Measurements from ENCODE around the gene TTC34. TPM values are rescaled to one million over a fixed set of nuclear protein-coding genes. Genes with fewer than 3 reads are reported as not detected.

TTC34 gene
- total and polyA plus RNA-seq, 2 of the 4 experiments (the other 2 are of a cell fraction), result under 0.01 to 0.09 TPM

- no peak overlapping the region for H3K56ac ChIP-seq (ENCODE audit: extremely low read depth, insufficient read depth, low read length)
- no peaks in the 10 kb centered on the region for H4K20me1 ChIP-seq (ENCODE audit: insufficient read depth, low read length)
- no peaks in the 10 kb centered on the region for H3K27me3 ChIP-seq (ENCODE audit: control insufficient read depth, insufficient read depth, low read length)
- no peak overlapping the region for H3K14ac ChIP-seq (replicated peaks; ENCODE audit: low read depth, low read length)
- no peak overlapping the region for H2BK15ac ChIP-seq (ENCODE audit: low read depth, low read length)
- TF ChIP-seq RAD21 (IDR thresholded peaks at IDR 0.05; ENCODE audit: low read length), result no peak
- TF ChIP-seq RFX5 (IDR thresholded peaks at IDR 0.05; ENCODE audit: low read depth, low read length), result no peak
- TF ChIP-seq BHLHE40 (IDR thresholded peaks at IDR 0.05; ENCODE audit: low read depth, low read length), result no peak
- no peak for TF ChIP-seq MXI1 (IDR thresholded peaks at IDR 0.05; ENCODE audit: borderline replicate concordance, low read depth, low read length)
- no peak for TF ChIP-seq POLR2A (IDR thresholded peaks at IDR 0.05; ENCODE audit: low read depth, low read length)
- TF ChIP-seq MAZ (IDR thresholded peaks at IDR 0.05; ENCODE audit: borderline replicate concordance, low read depth, low read length), result no peak
- TF ChIP-seq ELK1 (IDR thresholded peaks at IDR 0.05; ENCODE audit: borderline replicate concordance, low read depth, low read length), result no peak
- no peak for TF ChIP-seq NFE2L2 (IDR thresholded peaks at IDR 0.05; ENCODE audit: low read depth, low read length)
- TF ChIP-seq RCOR1 (IDR thresholded peaks at IDR 0.05; ENCODE audit: insufficient replicate concordance, low read length), result no peak
- TF ChIP-seq FOS (IDR thresholded peaks at IDR 0.05; ENCODE audit: low read depth, low read length), result no peak
- TF ChIP-seq CEBPB (IDR thresholded peaks at IDR 0.05; ENCODE audit: low read depth, low read length), result no peak
- no peak for TF ChIP-seq MAFK (IDR thresholded peaks at IDR 0.05; ENCODE audit: low read depth, low read length)
- TF ChIP-seq USF2 (IDR thresholded peaks at IDR 0.05; ENCODE audit: low read depth, low read length), result no peak
- no peak for TF ChIP-seq SMC3 (IDR thresholded peaks at IDR 0.05; ENCODE audit: low read depth, low read length)
- no peak for TF ChIP-seq CHD1 (IDR thresholded peaks at IDR 0.05; ENCODE audit: low read depth, low read length)
- no peak for TF ChIP-seq CTCF (conservative IDR thresholded peaks at IDR 0.05; ENCODE audit: low read depth, low read length)
- no peak overlapping the region for H2BK5ac ChIP-seq (ENCODE audit: low read depth, low read length, poor library complexity, severe bottlenecking)
- H4K91ac ChIP-seq (ENCODE audit: insufficient read depth, low read depth, low read length), result no peak overlapping the region
- in situ Hi-C loops (cut with MboI; ENCODE audit: low sequenced_read_pairs), result no loop called here
- dilution Hi-C loops (cut with HindIII; ENCODE audit: low sequenced_read_pairs, unreplicated experiment), result no loop called here
- no peaks in the 10 kb centered on the region for H3K4me1 ChIP-seq (ENCODE audit: control insufficient read depth, insufficient read depth, low read length)
- no peak overlapping the region for H3K18ac ChIP-seq (ENCODE audit: low read depth, low read length)
- H3K4me3 ChIP-seq (ENCODE audit: insufficient read depth, low read depth, low read length), result no peak overlapping the region
- H3K9me3 ChIP-seq (ENCODE audit: control insufficient read depth, insufficient read depth, low read length), result peaks cover 73% of the 10 kb centered on the region
- ATAC-seq (ENCODE audit: low read depth) (no peak), DNase-seq (no peak)
- H3K4me2 ChIP-seq (ENCODE audit: low read depth, low read length), result no peak overlapping the region
- no peak overlapping the region for H3K9ac ChIP-seq (ENCODE audit: low read depth, low read length)
- H4K8ac ChIP-seq (ENCODE audit: low read depth in 2 of 2, low read length in 2 of 2), result no peak overlapping the region
- no peak overlapping the region for H2BK120ac ChIP-seq (ENCODE audit: low read depth, low read length)
- H3K36me3 ChIP-seq (ENCODE audit: control insufficient read depth, insufficient read depth, low read length), result no peaks in the 10 kb centered on the region
- ChIA-PET POLR2A (ENCODE audit: unreplicated experiment) (no interaction called here), CTCF (no interaction called here)
- H2AK5ac ChIP-seq (ENCODE audit: low read depth, low read length), result no peak overlapping the region
- H4K5ac ChIP-seq (ENCODE audit: low read depth, low read length), result no peak overlapping the region
- no peaks in the 10 kb centered on the region for H3K9me1 ChIP-seq (ENCODE audit: insufficient read depth, low read length)
- H2AK9ac ChIP-seq (replicated peaks; ENCODE audit: low read depth, low read length, poor library complexity), result no peak overlapping the region
- H2BK20ac ChIP-seq (ENCODE audit: low read depth, low read length), result no peak overlapping the region
- no peak overlapping the region for H2AFZ ChIP-seq (replicated peaks; ENCODE audit: low read length, poor library complexity)
- H3K27ac ChIP-seq (ENCODE audit: insufficient read depth, low read length), result no peak overlapping the region
- no peaks in the 10 kb centered on the region for H3K79me1 ChIP-seq (ENCODE audit: low read depth in 1 of 2, low read length in 2 of 2)
- intact Hi-C loops (cut with micrococcal nuclease), result no loop called here
- no peak overlapping the region for H3K4ac ChIP-seq (ENCODE audit: low read depth, low read length)
- BruUV-seq (replicated peaks), result no TSS peak
- WGBS, 2 experiments (ENCODE audit: extremely low coverage in 2 of 2, insufficient read length in 1 of 2), result 41% methylated on average over 7 of the region's 29 CpGs; no CpG with 5 or more reads in 1 of the 2 experiments
- no peak overlapping the region for H3K23ac ChIP-seq (ENCODE audit: low read depth, low read length)
Measured at GRCh38 chr1:2821966-2822620, 20.6 kb upstream of the TTC34 start.
